HFF-Myc (cell line): ENCODE data around the gene ZCCHC14.

ENCODE experiments used
- DNase-seq: peaks from one replicate; pipeline ENCODE4 v3.0.0-alpha.2; 2011; ENCODE audit warnings: low read depth; ENCODE audit errors: extremely low read depth
- H3K4me3 ChIP-seq: replicated peaks from 2 replicates; pipeline ENCODE4 v1.5.1; 2011; ENCODE audit warnings: low read depth, mild to moderate bottlenecking, control low read depth, low read length
- TF ChIP-seq, protein P1 (sequence below): IDR thresholded peaks from 2 replicates; pipeline ENCODE4 v1.5.1; 2012; ENCODE audit warnings: mild to moderate bottlenecking, low read depth, low read length, control low read depth; ENCODE audit errors: missing control alignments

ZCCHC14 gene

DNA sequence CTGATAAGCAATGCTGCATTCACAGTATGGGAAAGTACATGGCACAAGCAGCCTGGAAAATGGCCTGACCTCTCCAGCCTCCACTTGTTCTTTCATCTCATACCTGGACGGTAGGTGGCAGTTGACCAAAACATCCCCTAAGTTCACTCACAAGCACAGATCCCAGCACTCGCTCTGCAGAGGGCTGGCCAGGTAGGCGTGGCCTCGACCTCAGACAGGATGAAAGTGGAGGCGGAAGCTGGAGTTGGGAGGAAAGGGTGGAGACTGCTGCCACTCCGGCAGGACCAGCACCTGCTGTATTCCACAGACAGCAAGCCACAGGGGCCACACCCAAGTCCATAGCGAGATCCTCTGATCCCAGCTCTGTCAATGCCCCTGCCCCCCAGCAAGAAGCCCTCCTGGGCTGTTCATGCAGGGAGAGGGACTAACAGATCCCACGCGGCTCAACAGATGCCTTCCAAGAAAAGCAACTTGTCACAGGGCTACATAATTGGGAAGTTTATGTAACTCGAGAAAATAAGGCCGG, 31.3 kb downstream of the ZCCHC14 start:
- H3K4me3 ChIP-seq = no peak overlapping the region
- TF ChIP-seq, protein P1, sequence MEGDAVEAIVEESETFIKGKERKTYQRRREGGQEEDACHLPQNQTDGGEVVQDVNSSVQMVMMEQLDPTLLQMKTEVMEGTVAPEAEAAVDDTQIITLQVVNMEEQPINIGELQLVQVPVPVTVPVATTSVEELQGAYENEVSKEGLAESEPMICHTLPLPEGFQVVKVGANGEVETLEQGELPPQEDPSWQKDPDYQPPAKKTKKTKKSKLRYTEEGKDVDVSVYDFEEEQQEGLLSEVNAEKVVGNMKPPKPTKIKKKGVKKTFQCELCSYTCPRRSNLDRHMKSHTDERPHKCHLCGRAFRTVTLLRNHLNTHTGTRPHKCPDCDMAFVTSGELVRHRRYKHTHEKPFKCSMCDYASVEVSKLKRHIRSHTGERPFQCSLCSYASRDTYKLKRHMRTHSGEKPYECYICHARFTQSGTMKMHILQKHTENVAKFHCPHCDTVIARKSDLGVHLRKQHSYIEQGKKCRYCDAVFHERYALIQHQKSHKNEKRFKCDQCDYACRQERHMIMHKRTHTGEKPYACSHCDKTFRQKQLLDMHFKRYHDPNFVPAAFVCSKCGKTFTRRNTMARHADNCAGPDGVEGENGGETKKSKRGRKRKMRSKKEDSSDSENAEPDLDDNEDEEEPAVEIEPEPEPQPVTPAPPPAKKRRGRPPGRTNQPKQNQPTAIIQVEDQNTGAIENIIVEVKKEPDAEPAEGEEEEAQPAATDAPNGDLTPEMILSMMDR = no peak
- no peak for DNase-seq

DNA sequence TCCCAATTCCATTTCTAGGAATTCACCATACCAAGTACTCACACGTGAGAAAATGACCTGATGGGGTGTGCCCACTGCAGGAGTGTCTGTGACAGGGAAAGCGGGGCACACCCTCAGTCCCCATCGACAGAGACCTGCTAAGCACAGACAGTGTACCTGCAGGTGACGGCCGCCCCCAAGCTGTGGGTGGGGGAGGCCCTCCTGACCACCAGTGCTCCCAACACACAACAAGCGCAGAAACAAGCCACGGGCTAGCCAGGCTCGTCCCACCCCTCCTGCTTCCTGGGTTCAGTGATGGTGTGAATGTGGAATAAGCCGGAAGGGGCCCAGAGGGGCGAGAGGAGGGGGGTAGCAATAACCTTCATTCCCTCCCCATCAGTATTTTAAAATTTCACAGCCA, 31.9 kb downstream of the ZCCHC14 start:
- TF ChIP-seq, protein P1 = no peak
- no peak for DNase-seq
- no peak overlapping the region for H3K4me3 ChIP-seq

DNA sequence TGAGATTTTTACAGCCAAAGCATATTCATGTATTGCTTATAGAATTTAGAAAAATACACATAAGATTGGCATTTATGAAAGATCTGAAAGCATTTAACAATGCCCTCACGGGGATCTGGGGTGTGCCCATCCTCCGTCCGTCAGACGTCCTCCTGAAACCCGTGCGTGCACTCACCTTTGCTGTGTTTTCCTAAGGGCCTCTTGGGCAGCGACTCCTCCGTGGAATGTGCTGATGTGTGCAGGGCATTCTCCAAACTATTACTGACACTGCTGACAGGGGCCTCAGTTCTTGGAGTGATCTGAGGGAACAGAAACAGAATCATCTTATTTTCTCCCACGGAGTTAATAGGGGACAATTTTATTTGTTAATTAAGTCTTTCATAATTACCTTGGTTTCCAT, 33.0 kb downstream of the ZCCHC14 start:
- no peak overlapping the region for H3K4me3 ChIP-seq
- TF ChIP-seq, protein P1 = no peak
- DNase-seq = no peak

DNA sequence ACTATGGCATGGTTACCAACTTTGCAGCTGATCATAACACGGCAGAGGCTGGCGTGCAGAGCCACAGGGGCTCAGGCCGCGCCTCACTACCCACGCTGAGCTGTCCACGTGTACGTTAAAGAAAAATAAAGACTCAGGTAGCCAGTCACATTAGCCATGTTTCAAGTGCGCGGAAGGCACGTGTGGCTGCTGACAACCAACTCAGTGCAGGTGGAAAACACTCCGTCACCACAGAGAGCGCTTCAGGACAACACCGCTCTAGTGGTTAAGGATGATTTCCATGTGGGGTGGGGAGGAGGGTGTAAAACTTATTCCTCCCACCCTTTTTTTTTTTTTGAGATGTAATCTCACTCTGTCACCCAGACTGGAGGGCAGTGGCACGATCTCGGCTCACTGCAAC, 33.8 kb downstream of the ZCCHC14 start:
- TF ChIP-seq, protein P1 = no peak
- no peak for DNase-seq
- no peak overlapping the region for H3K4me3 ChIP-seq

DNA sequence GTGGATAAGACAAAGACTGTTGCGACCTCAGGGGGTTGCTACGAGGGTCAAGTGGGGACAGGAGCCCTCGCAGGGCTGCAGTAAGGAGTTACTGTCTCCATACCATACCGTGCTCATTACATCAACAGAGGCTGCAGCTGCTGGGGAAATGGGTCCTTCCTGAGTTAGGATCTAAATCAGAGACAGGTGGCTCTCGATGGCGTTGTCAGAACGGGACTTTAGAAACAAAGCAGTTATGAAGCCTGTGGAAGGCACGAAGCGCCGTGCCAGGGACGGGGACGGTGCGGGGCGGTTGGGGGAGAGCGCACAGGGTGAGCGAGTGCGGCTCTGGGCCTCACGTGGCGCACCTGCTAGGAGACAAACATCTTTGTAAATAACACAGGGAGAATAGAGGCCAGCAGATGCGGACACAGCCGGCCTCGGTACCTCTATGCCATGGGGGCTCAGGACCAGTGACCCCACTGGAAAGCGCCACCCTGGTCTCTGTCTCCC, 34.4 kb downstream of the ZCCHC14 start:
- TF ChIP-seq, protein P1 = no peak
- H3K4me3 ChIP-seq = no peak overlapping the region
- no peak for DNase-seq

DNA sequence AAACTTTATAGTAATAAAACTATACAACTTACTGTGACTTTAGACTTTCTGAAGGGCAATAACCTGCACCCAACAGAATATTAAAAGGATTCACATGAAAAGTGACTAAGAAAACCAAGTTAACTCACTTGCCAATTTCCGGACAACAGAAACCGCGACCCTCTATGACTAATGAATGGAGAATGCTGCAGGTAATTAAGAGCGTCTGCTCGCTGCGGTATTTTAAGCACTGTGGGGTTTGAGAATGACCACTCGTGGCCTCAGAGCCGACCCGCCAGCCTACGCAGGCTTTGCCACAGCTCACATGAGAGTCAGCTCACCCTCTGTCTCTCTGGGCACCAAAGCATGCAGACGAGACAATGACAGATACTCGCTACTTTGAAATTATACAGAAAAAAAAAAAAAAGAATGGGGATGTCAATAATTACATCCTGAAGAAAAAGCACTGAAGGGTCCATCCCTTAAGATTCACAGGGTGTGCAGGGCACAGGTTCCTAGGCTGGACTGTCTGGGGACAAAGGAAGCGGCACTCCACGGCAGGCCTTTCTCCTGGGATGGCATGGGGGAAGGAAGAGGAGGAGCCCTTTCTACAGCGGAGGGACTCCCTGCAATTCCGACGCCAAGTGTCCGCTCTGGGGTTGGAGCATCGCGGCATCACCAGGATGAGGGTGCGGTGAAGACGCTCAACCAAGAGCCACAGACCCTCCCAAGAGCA, 35.0 kb downstream of the ZCCHC14 start:
- DNase-seq = peak; percentile 97
- no peak overlapping the region for H3K4me3 ChIP-seq
- TF ChIP-seq, protein P1 = no peak

DNA sequence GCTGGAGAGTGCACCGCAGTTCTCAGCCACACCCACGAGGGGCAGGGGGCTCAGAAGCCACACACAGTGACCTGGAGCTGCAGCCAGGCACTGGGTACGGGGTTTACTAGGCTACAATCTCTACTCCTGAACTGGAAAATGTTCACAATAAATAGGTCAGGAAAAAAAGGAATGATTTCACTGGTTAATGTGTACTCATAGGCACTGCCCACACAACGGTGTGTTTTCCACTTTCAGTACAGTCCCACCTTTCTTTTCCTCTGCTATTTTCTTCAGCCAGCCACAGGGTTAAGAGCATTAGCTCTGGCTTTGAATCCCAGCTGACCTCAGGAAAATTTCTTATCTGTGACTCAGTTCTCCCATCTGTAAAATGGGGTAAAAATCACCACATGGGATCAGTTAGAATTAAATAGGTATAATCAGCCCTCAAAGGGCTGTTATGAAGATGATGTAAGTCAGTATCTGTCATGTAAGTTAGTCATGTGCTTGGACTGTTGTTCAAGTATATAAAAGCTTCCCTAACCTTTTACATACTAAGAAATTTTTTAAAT, 35.7 kb downstream of the ZCCHC14 start:
- DNase-seq = no peak
- no peak overlapping the region for H3K4me3 ChIP-seq
- TF ChIP-seq, protein P1 = no peak
